NB4 (cell line): ENCODE results near the gene CREBL2.

ENCODE experiments used
- DNase-seq: peaks from one replicate; pipeline ENCODE4 v3.0.0; 2010; ENCODE audit warnings: low read depth
- H3K4me3 ChIP-seq: one replicate; pipeline ENCODE4 v1.5.1; 2011; ENCODE audit warnings: mild to moderate bottlenecking, low read depth, low read length, moderate library complexity
- CTCF ChIP-seq: IDR thresholded peaks from one replicate; pipeline ENCODE4 v1.5.1; 2012; ENCODE audit warnings: low read depth, low read length
- MAX ChIP-seq: IDR thresholded peaks from 2 replicates; pipeline ENCODE4 v1.6.1; 2011; ENCODE audit warnings: low read depth, low read length
- MYC ChIP-seq: IDR thresholded peaks from 2 replicates; pipeline ENCODE4 v1.6.1; 2011; ENCODE audit warnings: low read depth, low read length
- POLR2A ChIP-seq: IDR thresholded peaks from 2 replicates; pipeline ENCODE4 v1.6.1; 2011; ENCODE audit warnings: mild to moderate bottlenecking; ENCODE audit not compliant: insufficient read length; ENCODE audit errors: extremely low read depth

The CREBL2 gene

GRCh38 chr12:12654691-12655460, 43.2 kb downstream of the CREBL2 start:
- H3K4me3 ChIP-seq: no peak overlapping the region
- DNase-seq: no peak
- TF ChIP-seq POLR2A (no peak), MYC (no peak), CTCF (no peak), MAX (no peak)

- no peak for DNase-seq
- no peak for TF ChIP-seq MAX
- no peak for TF ChIP-seq CTCF
- no peak for TF ChIP-seq POLR2A
- no peak for TF ChIP-seq MYC
- H3K4me3 ChIP-seq: no peak overlapping the region
These were observed 48.5 kb downstream of the CREBL2 start for GRCh38 chr12:12660201-12660600.

- DNase-seq: no peak
- H3K4me3 ChIP-seq: no peak overlapping the region
- no peak for TF ChIP-seq POLR2A
- no peak for TF ChIP-seq CTCF
- no peak for TF ChIP-seq MYC
- TF ChIP-seq MAX: no peak
These were observed 49.6 kb downstream of the CREBL2 start for GRCh38 chr12:12661086-12661856.

- no peak overlapping the region for H3K4me3 ChIP-seq
- DNase-seq: no peak
- TF ChIP-seq POLR2A: no peak
These were observed 52.1 kb downstream of the CREBL2 start for GRCh38 chr12:12663644-12664294.

- DNase-seq: no peak
- TF ChIP-seq MAX (no peak), CTCF (no peak), MYC (no peak), POLR2A (no peak)
- H3K4me3 ChIP-seq: no peak overlapping the region
These were observed 53.5 kb downstream of the CREBL2 start for GRCh38 chr12:12665194-12665593.

- no peak for DNase-seq
- TF ChIP-seq CTCF (no peak), MYC (no peak)
- no peak overlapping the region for H3K4me3 ChIP-seq
These were observed 56.3 kb downstream of the CREBL2 start for GRCh38 chr12:12668005-12668404.
